ENCODE results near the gene NFU1.

DNA sequence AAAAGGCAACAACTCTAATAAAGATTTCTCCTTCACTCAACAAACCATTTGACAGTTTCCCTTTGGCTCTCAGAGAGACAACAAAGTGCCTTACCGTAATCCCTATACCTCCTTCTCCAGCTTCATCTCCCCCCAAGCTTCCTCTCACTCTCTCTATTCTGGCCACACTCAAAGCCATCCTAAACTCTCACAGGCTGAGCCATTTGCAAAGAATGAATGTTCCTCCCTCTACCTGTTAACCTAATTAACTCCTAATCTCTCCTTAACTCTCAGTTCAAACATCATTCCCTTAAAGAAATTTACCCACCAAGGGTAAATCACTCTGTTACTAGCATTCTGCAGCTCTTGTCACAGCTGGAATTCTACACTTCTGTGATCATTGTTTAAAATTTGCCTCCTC, 88.5 kb downstream of the NFU1 start:
- no peak for TF ChIP-seq CTCF (IDR thresholded peaks at IDR 0.05)
- no peak for TF ChIP-seq EP300 (IDR thresholded peaks at IDR 0.05; ENCODE audit: low read depth)
- TF ChIP-seq POLR2A (IDR thresholded peaks at IDR 0.05) = no peak
